ENCODE results near the gene DCP2.

The DCP2 gene

DNA sequence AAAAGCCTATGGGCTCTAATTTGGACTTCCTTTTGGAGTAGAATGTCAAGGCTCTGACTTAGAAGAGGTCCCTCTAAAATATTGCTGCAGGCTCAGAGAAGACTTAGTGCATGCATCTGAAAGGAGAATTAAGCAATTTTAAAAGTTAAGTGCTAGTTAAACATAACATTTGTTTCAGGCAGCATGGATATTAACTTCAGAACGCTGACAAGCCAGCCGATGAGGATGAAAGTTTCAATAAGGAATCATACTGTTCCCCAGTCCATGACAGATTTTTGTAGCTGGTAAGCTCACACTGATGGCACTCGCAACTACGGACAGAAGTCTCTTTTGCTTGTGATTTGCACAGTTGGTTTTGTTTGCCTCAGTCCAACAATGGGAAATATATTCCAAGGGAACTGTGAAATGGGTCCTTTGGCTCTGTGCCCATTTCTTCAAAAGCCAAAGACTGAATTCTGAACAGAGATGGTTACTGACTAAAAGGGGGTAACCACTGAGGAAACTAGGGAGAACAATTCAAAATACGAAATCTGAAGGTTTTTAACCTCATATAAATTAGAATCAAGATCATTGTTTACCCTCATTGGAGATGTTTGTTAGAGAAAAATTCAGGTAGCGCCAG lies 47.6 kb downstream of the DCP2 start:
- TF ChIP-seq, protein P1, sequence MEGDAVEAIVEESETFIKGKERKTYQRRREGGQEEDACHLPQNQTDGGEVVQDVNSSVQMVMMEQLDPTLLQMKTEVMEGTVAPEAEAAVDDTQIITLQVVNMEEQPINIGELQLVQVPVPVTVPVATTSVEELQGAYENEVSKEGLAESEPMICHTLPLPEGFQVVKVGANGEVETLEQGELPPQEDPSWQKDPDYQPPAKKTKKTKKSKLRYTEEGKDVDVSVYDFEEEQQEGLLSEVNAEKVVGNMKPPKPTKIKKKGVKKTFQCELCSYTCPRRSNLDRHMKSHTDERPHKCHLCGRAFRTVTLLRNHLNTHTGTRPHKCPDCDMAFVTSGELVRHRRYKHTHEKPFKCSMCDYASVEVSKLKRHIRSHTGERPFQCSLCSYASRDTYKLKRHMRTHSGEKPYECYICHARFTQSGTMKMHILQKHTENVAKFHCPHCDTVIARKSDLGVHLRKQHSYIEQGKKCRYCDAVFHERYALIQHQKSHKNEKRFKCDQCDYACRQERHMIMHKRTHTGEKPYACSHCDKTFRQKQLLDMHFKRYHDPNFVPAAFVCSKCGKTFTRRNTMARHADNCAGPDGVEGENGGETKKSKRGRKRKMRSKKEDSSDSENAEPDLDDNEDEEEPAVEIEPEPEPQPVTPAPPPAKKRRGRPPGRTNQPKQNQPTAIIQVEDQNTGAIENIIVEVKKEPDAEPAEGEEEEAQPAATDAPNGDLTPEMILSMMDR (conservative IDR thresholded peaks at IDR 0.05), result no peak
- H3K27ac ChIP-seq, result no peak overlapping the region

DNA sequence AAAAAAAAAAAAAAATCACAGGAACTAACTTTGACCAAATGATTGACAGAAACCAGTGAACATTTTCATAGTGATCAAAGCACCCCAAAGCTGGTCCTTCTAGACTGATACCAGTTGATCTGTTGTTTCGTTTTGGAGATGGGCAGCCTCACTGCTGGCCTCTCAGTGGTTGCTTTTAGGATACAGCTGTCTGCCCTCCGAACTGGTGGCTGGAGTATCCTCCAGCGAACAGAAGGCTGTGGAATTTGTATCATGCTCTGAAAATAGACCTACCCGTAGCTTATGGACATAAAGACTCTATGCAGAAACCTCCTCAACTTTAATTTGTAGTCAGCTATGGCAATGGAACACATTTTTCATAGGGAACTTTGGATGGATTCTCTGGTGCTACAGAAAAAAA lies 49.0 kb downstream of the DCP2 start:
- TF ChIP-seq, protein P1 (conservative IDR thresholded peaks at IDR 0.05), result no peak
- H3K27ac ChIP-seq, result no peak overlapping the region

DNA sequence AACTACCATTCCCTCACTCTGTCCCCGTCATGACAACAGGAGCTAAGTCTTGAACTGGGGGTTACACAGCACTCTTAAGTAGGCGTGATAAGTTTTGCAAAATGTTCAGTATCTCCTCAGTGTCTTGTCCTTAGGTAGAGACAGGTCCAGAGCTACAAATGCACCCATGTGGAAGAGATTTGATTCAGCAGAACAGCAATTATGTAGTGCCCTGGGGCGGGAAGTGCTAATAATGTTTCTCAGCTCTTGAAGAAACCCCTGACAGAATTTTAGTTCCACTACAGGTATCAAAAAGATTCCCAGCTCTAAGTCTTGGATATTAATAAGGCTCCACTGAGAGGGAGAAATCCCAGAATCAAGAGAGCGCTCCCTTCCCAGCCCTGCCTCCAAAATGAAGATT lies 49.6 kb downstream of the DCP2 start:
- TF ChIP-seq, protein P1 (conservative IDR thresholded peaks at IDR 0.05), result no peak

DNA sequence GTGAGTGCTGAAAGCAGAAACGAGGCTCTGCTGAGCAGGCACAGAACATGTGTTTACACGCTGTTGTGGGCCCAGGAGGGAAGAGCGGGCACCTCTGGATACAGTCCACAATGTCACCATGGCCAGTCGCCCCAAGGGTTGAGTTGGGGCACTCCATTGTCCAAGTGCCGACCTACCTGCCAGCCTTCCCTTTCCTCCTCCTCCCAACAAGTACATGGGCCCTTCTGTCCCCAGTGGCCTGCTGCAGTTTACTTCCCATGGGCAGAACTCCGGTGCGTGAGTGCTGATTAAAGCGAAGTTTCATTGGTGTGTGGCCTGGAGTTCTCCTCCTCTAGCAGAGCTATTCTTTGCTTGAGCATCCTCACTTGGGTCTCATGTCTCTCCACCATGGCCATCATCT lies 50.4 kb downstream of the DCP2 start:
- TF ChIP-seq, protein P1 (conservative IDR thresholded peaks at IDR 0.05), result no peak

More for the DNA sequence above, 49.6 kb downstream of the DCP2 start:
- no peak overlapping the region for H3K27ac ChIP-seq

DNA sequence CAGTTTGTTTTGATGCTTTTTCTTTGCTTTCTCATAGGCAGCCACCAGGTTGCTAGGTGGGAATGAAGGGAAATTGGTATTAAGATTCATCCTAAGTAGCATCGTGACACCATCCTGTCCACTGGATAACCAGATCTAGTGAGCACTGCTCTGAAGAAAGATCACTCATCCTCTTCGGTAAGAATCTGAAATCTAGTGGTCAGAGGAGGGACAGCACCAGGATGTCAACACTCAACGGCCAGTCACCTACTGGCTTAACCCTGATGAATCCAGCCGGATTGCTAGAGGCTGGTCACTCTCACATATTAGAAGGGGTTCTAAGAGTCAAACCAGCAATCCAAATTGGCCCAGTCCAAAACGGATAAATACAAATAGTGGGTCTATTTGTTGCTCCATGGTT lies 50.8 kb downstream of the DCP2 start:
- no peak overlapping the region for H3K27ac ChIP-seq
- TF ChIP-seq, protein P1 (conservative IDR thresholded peaks at IDR 0.05), result no peak

More for the DNA sequence above, 50.4 kb downstream of the DCP2 start:
- H3K27ac ChIP-seq, result no peak overlapping the region

DNA sequence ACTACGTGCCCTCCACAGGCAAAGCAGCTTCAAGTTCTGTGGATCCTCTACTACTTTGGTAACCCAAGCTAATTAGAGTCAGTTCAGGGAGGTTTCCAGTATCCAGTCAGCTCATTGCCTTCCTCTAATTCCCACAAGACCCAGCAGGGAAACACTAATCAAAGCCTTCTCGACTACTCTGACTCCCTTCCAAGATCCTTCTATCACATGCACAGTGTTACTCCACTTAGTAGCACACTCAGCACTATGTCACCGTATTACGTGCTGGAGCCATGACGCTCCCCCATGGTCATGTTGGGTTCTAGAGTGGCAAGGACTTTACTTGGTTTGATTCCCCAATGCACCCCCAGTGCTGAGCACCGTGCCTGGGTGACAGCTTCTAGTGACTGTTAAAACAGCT lies 53.0 kb downstream of the DCP2 start:
- TF ChIP-seq, protein P1 (conservative IDR thresholded peaks at IDR 0.05), result no peak
- H3K27ac ChIP-seq, result no peak overlapping the region

DNA sequence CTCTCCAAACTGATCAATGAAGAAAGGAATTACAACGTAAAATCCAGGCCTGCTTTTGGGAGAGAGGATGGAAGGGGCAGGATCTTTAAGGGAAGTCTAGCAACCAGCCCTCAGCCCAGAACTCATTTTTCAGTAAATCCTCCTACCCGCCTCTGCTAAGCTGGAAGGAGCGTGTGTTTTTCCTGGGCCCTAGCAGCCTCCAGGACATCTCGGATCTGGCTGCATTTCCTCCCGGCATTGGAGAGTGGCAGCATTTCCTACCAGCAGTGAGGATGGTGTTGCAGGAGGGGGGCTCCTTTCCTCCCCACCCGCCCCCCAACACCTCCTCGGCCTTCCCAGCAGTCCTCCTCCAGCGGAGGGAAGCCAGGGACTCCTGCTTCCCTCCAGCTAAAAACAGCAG lies 54.5 kb downstream of the DCP2 start:
- TF ChIP-seq, protein P1 (conservative IDR thresholded peaks at IDR 0.05), result no peak
- H3K27ac ChIP-seq, result no peak overlapping the region
